GM12892 (cell line): ENCODE results near the gene MYH14.

Experiments
- POLR2AphosphoS5 ChIP-seq: IDR thresholded peaks from 2 replicates; pipeline ENCODE4 v1.6.1; 2011; ENCODE audit warnings: low read depth, low read length, control low read depth
- TAF1 ChIP-seq: IDR thresholded peaks from 2 replicates; pipeline ENCODE4 v1.6.1; 2011; ENCODE audit warnings: low read depth, mild to moderate bottlenecking, control low read depth, low read length, borderline replicate concordance

DNA sequence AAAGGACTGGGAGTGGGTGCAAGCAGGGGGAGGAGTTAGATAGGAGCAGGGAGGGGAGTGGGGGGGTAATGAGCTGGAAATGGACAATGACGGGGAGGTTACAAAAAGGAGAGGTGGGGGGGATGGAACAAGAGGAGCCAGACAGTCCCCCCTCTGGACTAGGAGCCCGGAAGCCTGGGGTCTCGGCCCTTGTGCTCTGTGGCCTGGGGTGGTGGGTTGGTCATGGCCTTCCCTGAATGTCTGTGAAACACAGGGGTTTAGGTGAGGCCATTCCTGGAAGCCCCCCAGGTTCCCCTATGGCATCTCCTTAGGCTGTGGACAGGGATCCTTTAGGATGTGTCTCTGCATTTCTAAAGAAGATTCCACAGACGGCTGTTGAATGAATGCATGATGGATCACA is 113.7 kb downstream of the MYH14 start:
- TF ChIP-seq TAF1 (no peak), POLR2AphosphoS5 (no peak)
